H9 (cell line): ENCODE measurements around the gene SYTL1. TPM values are rescaled to one million over a fixed set of nuclear protein-coding genes. Genes with fewer than 3 reads are reported as not detected.
A peak's percentile ranks its signal among the peaks of the same experiment; 100 is the strongest.

Source experiments
- DNase-seq: peaks from one replicate; pipeline ENCODE4 v3.0.0-alpha.2; 2017
- H2AFZ ChIP-seq: one replicate; pipeline ENCODE4 v1.6.1; 2013; ENCODE audit warnings: mild to moderate bottlenecking, low read length, control low read depth, moderate library complexity
- H2AK5ac ChIP-seq: 2 replicates; pipeline ENCODE4 v1.6.1; 2013; ENCODE audit warnings: low read length, control low read depth, mixed read lengths; ENCODE audit not compliant: insufficient read length
- H2BK120ac ChIP-seq: one replicate; pipeline ENCODE4 v1.6.1; 2013; ENCODE audit warnings: low read depth, mild to moderate bottlenecking, low read length, control low read depth, inconsistent platforms; ENCODE audit not compliant: poor library complexity, severe bottlenecking
- H2BK12ac ChIP-seq: 2 replicates; pipeline ENCODE4 v1.6.1; 2013; ENCODE audit warnings: low read length, control low read depth, mixed read lengths, low read depth; ENCODE audit not compliant: insufficient read length
- H2BK15ac ChIP-seq: 2 replicates; pipeline ENCODE4 v1.6.1; 2013; ENCODE audit warnings: low read depth, low read length, control low read depth
- H2BK20ac ChIP-seq: one replicate; pipeline ENCODE4 v1.6.1; 2013; ENCODE audit warnings: low read depth, mild to moderate bottlenecking, low read length, control low read depth, inconsistent platforms; ENCODE audit not compliant: poor library complexity, severe bottlenecking
- H2BK5ac ChIP-seq: 2 replicates; pipeline ENCODE4 v1.6.1; 2013; ENCODE audit warnings: low read length, control low read depth, mixed read lengths; ENCODE audit not compliant: insufficient read length
- H3K14ac ChIP-seq: 2 replicates; pipeline ENCODE4 v1.6.1; 2013; ENCODE audit warnings: low read length, control low read depth; ENCODE audit not compliant: insufficient read depth
- H3K18ac ChIP-seq: 2 replicates; pipeline ENCODE4 v1.6.1; 2013; ENCODE audit warnings: low read depth, mild to moderate bottlenecking, mixed read lengths, low read length, control low read depth; ENCODE audit not compliant: insufficient read length
- H3K23ac ChIP-seq: 2 replicates; pipeline ENCODE4 v1.6.1; 2013; ENCODE audit warnings: low read length, control low read depth, mixed read lengths, low read depth; ENCODE audit not compliant: insufficient read length
- H3K23me2 ChIP-seq: 2 replicates; pipeline ENCODE4 v1.6.1; 2013; ENCODE audit warnings: low read depth, mild to moderate bottlenecking, mixed read lengths, low read length, control low read depth; ENCODE audit not compliant: insufficient read length, poor library complexity, severe bottlenecking
- H3K27ac ChIP-seq: 2 replicates; pipeline ENCODE4 v1.5.1; 2013; ENCODE audit warnings: low read length, control low read depth, mixed read lengths, low read depth; ENCODE audit not compliant: insufficient read length
- H3K27me3 ChIP-seq: 2 replicates; pipeline ENCODE4 v1.6.1; 2013; ENCODE audit warnings: low read length, control low read depth, inconsistent platforms; ENCODE audit not compliant: insufficient read depth
- H3K4ac ChIP-seq: 2 replicates; pipeline ENCODE4 v1.6.1; 2013; ENCODE audit warnings: low read depth, mild to moderate bottlenecking, control low read depth, inconsistent platforms, low read length, moderate library complexity
- H3K4me1 ChIP-seq: 2 replicates; pipeline ENCODE4 v1.6.1; 2013; ENCODE audit warnings: low read length, control low read depth, inconsistent platforms; ENCODE audit not compliant: insufficient read depth
- H3K4me2 ChIP-seq: 2 replicates; pipeline ENCODE4 v1.6.1; 2013; ENCODE audit warnings: low read length, control low read depth, mixed read lengths; ENCODE audit not compliant: insufficient read length, insufficient read depth
- H3K56ac ChIP-seq: 2 replicates; pipeline ENCODE4 v1.6.1; 2013; ENCODE audit warnings: low read depth, mild to moderate bottlenecking, mixed read lengths, low read length, control low read depth; ENCODE audit not compliant: insufficient read length
- H3K79me1 ChIP-seq: 2 replicates; pipeline ENCODE4 v1.6.1; 2013; ENCODE audit warnings: low read depth, mild to moderate bottlenecking, moderate library complexity, low read length, control low read depth, inconsistent platforms; ENCODE audit not compliant: insufficient read depth, poor library complexity, severe bottlenecking
- H3K79me2 ChIP-seq: 2 replicates; pipeline ENCODE4 v1.6.1; 2013; ENCODE audit warnings: low read length, control low read depth, inconsistent platforms; ENCODE audit not compliant: insufficient read depth
- H3K9ac ChIP-seq: 2 replicates; pipeline ENCODE4 v1.6.1; 2013; ENCODE audit warnings: low read length, control low read depth, mixed read lengths; ENCODE audit not compliant: insufficient read length; ENCODE audit errors: extremely low read depth
- H3K9me3 ChIP-seq: one replicate; pipeline ENCODE4 v1.6.1; 2013; ENCODE audit warnings: low read depth, low read length, inconsistent platforms; ENCODE audit not compliant: control insufficient read depth
- H3T11ph ChIP-seq: one replicate; pipeline ENCODE4 v1.6.1; 2013; ENCODE audit warnings: mild to moderate bottlenecking, low read length, control low read depth, inconsistent platforms
- H4K20me1 ChIP-seq: one replicate; pipeline ENCODE4 v1.6.1; 2013; ENCODE audit not compliant: control insufficient read depth, insufficient read length, insufficient read depth
- H4K5ac ChIP-seq: 2 replicates; pipeline ENCODE4 v1.6.1; 2013; ENCODE audit warnings: low read depth, mild to moderate bottlenecking, mixed read lengths, low read length, control low read depth; ENCODE audit not compliant: insufficient read length
- H4K8ac ChIP-seq: replicated peaks from 2 replicates; pipeline ENCODE4 v1.6.1; 2013; ENCODE audit warnings: low read length, control low read depth, mixed read lengths, low read depth; ENCODE audit not compliant: insufficient read length
- H4K91ac ChIP-seq: 2 replicates; pipeline ENCODE4 v1.6.1; 2013; ENCODE audit warnings: low read depth, mild to moderate bottlenecking, moderate library complexity, mixed read lengths, low read length, control low read depth; ENCODE audit not compliant: insufficient read length
- H3K27ac Mint-ChIP-seq, 3 experiments: 2 replicates in 2 of 3; 3 replicates in 1 of 3; pipeline ENCODE4 v1.8.0; 2020 to 2021; ENCODE audit warnings: mixed read lengths in 3 of 3, mild to moderate bottlenecking in 1 of 3, moderate library complexity in 1 of 3
- H3K27me3 Mint-ChIP-seq: 2 replicates; pipeline ENCODE4 v1.8.0; 2021; ENCODE audit warnings: low read depth, mild to moderate bottlenecking, moderate library complexity, mixed read lengths
- H3K36me3 Mint-ChIP-seq, 3 experiments: 2 replicates in 2 of 3; 3 replicates in 1 of 3; pipeline ENCODE4 v1.8.0; 2020 to 2021; ENCODE audit warnings: low read depth in 3 of 3, mixed read lengths in 3 of 3; ENCODE audit not compliant: insufficient read depth in 1 of 3
- H3K4me1 Mint-ChIP-seq, 2 experiments: 2 replicates each; pipeline ENCODE4 v1.8.0; 2020; ENCODE audit warnings: mixed read lengths in 2 of 2
- H3K4me3 Mint-ChIP-seq, 2 experiments: 2 replicates in 1 of 2; 3 replicates in 1 of 2; pipeline ENCODE4 v1.8.0; 2020 to 2021; ENCODE audit warnings: mild to moderate bottlenecking in 2 of 2, mixed read lengths in 2 of 2, moderate library complexity in 1 of 2
- H3K9me3 Mint-ChIP-seq, 2 experiments: 2 replicates in 1 of 2; 3 replicates in 1 of 2; pipeline ENCODE4 v1.8.0; 2020; ENCODE audit warnings: mild to moderate bottlenecking in 2 of 2, mixed read lengths in 2 of 2, moderate library complexity in 1 of 2
- WGBS: extraction: QIAGEN DNeasy Blood & Tissue Kit; methylation state at CpG from one replicate; pipeline ENCODE4 v1.1.7; 2013; ENCODE audit warnings: missing lambda C conversion rate, low lambda C conversion rate, mixed read lengths; ENCODE audit not compliant: insufficient read length; ENCODE audit errors: extremely low coverage; 5-methylcytosine and 5-hydroxymethylcytosine counted together
- total RNA-seq: library from RNA; stranded (reverse); gene quantifications from 2 replicates; pipeline ENCODE4 v1.2.1, GENCODE V29; 2021
- TF ChIP-seq, protein P1 (sequence below): fragments of 200-600 bp; sonication (generic); conservative IDR thresholded peaks from 3 replicates; pipeline ENCODE4 v1.8.0; 2021; ENCODE audit warnings: antibody characterized with exemption, mild to moderate bottlenecking

SYTL1 gene
- total RNA-seq, 1 experiment from 2014 or later, result 12.0 TPM

DNA sequence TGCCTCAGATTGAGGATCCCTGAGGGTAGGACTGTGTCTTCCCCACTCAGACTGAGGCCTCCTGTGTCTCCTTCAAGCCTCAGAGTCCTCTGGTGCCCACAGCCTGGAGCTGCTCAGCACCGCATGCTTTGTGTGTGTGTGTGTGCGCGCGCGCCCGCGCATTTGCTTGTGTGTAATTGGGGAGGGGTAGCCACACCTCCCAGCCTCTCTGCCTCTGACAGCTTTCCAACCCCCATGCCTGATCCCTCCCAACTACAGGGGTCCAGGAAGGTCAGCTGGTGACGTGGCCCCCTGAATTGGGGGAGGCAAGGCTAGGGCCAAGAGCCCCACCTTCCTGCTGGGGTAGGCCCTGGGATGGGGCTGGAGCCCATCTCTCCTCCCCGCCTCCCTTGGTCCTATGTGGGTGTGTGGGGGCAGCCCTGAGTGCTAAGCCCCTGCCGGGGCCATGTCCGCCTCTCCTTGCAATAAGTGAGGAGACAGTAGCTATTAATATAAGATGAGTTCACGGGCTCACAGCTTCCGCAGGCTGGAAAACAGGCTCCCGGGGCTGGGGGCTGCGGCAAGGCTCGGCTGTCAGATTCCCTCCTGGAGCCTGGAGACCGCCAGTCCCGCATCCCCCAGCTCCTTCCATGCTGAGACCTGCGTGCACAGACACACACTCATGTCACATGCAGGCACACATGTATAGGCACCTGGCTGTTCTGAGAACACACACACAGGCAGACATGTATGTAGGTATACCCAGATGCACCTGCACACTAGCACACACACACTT lies 57.6 kb downstream of the SYTL1 start:
- no peak overlapping the region for H3K27ac ChIP-seq
- no peak overlapping the region for H3T11ph ChIP-seq
- H3K18ac ChIP-seq, result peak overlapping the region; percentile 56
- H3K79me1 ChIP-seq, result no peaks in the 10 kb centered on the region
- H2BK120ac ChIP-seq, result no peak overlapping the region
- WGBS, result no CpG with 5 or more reads among the region's 19 CpGs
- no peak for DNase-seq
- no peaks in the 10 kb centered on the region for H3K9me3 ChIP-seq
- no peak overlapping the region for H3K14ac ChIP-seq
- H2BK15ac ChIP-seq, result no peak overlapping the region
- no peak overlapping the region for H4K5ac ChIP-seq
- no peaks in the 10 kb centered on the region; the same call in 1 of the 2 replicates for H3K4me1 ChIP-seq
- no peaks in the 10 kb centered on the region for H3K27me3 ChIP-seq
- no peak overlapping the region for H3K4ac ChIP-seq
- H4K20me1 ChIP-seq, result no peaks in the 10 kb centered on the region
- H3K4me2 ChIP-seq, result no peak overlapping the region
- H3K9ac ChIP-seq, result no peak overlapping the region
- H2BK5ac ChIP-seq, result no peak overlapping the region
- no peak overlapping the region for H2BK20ac ChIP-seq
- no peak overlapping the region for H2AFZ ChIP-seq
- Mint-ChIP-seq H3K27me3 (no peaks in the 10 kb centered on the region; the same call in 1 of the 2 replicates), H3K36me3 (peaks cover 0 to 3% (median 3%) of the 10 kb centered on the region in 3 experiments; a peak in 2 of 7 replicates), H3K27ac (peak overlapping the region in 1 of 3 experiments; percentile 1; a peak in 2 of 7 replicates), H3K4me3 (no peak overlapping the region), H3K9me3 (no peaks in the 10 kb centered on the region), H3K4me1 (peaks cover 42 to 62% of the 10 kb centered on the region in 2 experiments)
- no peaks in the 10 kb centered on the region for H3K23me2 ChIP-seq
- H2AK5ac ChIP-seq, result no peak overlapping the region
- H3K79me2 ChIP-seq, result no peaks in the 10 kb centered on the region
- TF ChIP-seq, protein P1, sequence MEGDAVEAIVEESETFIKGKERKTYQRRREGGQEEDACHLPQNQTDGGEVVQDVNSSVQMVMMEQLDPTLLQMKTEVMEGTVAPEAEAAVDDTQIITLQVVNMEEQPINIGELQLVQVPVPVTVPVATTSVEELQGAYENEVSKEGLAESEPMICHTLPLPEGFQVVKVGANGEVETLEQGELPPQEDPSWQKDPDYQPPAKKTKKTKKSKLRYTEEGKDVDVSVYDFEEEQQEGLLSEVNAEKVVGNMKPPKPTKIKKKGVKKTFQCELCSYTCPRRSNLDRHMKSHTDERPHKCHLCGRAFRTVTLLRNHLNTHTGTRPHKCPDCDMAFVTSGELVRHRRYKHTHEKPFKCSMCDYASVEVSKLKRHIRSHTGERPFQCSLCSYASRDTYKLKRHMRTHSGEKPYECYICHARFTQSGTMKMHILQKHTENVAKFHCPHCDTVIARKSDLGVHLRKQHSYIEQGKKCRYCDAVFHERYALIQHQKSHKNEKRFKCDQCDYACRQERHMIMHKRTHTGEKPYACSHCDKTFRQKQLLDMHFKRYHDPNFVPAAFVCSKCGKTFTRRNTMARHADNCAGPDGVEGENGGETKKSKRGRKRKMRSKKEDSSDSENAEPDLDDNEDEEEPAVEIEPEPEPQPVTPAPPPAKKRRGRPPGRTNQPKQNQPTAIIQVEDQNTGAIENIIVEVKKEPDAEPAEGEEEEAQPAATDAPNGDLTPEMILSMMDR, result no peak
- H2BK12ac ChIP-seq, result no peak overlapping the region
- no peak overlapping the region for H3K23ac ChIP-seq
- no peak overlapping the region for H4K91ac ChIP-seq
- no peak overlapping the region for H4K8ac ChIP-seq
- no peak overlapping the region for H3K56ac ChIP-seq
